Ascending aorta (tissue), 2 donors: ENCODE results near the gene LEFTY1. TPM values are rescaled to one million over a fixed set of nuclear protein-coding genes. Genes with fewer than 3 reads are reported as not detected.
A peak's percentile ranks its signal among the peaks of the same experiment; 100 is the strongest.

ENCODE experiments used
- DNase-seq, 2 donors: peaks; one replicate each; pipeline ENCODE4 v3.0.0-alpha.2; 2019; ENCODE audit warnings: low spot score in 2 of 2
- H3K27ac ChIP-seq, 2 donors: fragments of 200-600 bp; sonication (generic); one replicate each; pipeline ENCODE4 v1.5.1; 2016 to 2017; ENCODE audit warnings: mild to moderate bottlenecking in 1 of 2
- H3K27me3 ChIP-seq: fragments of 200-600 bp; sonication (generic); one replicate; pipeline ENCODE4 v1.5.1; 2017
- H3K36me3 ChIP-seq, 2 donors: fragments of 200-600 bp; sonication (generic); one replicate each; pipeline ENCODE4 v1.5.1; 2016
- H3K4me1 ChIP-seq, 2 donors: fragments of 200-600 bp; sonication (generic); one replicate each; pipeline ENCODE4 v1.5.1; 2016 to 2017; ENCODE audit warnings: mild to moderate bottlenecking in 1 of 2
- H3K4me3 ChIP-seq, 2 donors: fragments of 200-600 bp; sonication (generic); one replicate each; pipeline ENCODE4 v1.5.1; 2016 to 2017; ENCODE audit warnings: mild to moderate bottlenecking in 1 of 2
- H3K9me3 ChIP-seq, 2 donors: fragments of 200-600 bp; sonication (generic); one replicate each; pipeline ENCODE4 v1.5.1; 2016
- intact Hi-C: fragments of 100-400 bp; cut with DNase I; formaldehyde crosslinking; loops from one replicate; pipeline ENCODE4 v1.15.1; 2023
- total RNA-seq: library from RNA; depleted of rRNA; stranded (reverse); fragments of >200 nt; gene quantifications from one replicate; pipeline ENCODE4 v1.1.0, GENCODE V29; 2016
- TF ChIP-seq, protein P1 (sequence below), 3 experiments: fragments of 200-600 bp in 2 of 3; fragments of 450-650 bp in 1 of 3; sonication (generic) in 2 of 3; IDR thresholded peaks; one replicate each; pipeline ENCODE4 v1.5.1; 2016 to 2019; ENCODE audit warnings: antibody characterized with exemption in 3 of 3, mild to moderate bottlenecking in 1 of 3, moderate library complexity in 1 of 3

The LEFTY1 gene
- total RNA-seq, 1 donor from 2014 or later: not detected

DNA sequence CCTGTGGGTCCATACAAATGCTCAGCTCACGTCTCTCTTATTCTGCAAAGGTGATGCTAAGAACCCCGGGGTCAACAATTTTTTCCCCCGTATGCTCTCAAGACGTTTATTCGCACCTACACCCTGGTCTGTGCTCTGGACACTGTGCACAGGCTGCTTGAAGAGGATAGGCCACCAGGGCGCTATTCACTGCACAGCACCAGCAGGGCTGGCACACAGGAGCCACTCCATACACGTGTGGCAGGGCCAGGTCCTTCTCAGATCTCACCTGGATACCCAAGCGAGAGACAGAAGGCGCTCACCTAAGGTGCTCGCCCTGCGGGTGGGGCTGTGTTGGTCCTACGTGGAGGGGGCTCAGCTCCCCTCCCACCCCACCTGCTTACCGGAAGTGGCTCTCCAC, 23.4 kb downstream of the LEFTY1 start:
- Histone ChIP-seq H3K9me3 (no peaks in the 10 kb centered on the region), H3K4me3 (no peak overlapping the region), H3K4me1 (peaks cover 0 to 3% of the 10 kb centered on the region in 2 donors), H3K27me3 (no peaks in the 10 kb centered on the region), H3K36me3 (peaks cover 55 to 84% of the 10 kb centered on the region in 2 donors), H3K27ac (peak overlapping the region in 1 of 2 donors; percentile 39)
- no peak for DNase-seq
- intact Hi-C loops: loop anchor here (2.0 kb wide), 1 partner anchor 15 kb away; no protein-coding TSS in a partner anchor
- TF ChIP-seq, protein P1, sequence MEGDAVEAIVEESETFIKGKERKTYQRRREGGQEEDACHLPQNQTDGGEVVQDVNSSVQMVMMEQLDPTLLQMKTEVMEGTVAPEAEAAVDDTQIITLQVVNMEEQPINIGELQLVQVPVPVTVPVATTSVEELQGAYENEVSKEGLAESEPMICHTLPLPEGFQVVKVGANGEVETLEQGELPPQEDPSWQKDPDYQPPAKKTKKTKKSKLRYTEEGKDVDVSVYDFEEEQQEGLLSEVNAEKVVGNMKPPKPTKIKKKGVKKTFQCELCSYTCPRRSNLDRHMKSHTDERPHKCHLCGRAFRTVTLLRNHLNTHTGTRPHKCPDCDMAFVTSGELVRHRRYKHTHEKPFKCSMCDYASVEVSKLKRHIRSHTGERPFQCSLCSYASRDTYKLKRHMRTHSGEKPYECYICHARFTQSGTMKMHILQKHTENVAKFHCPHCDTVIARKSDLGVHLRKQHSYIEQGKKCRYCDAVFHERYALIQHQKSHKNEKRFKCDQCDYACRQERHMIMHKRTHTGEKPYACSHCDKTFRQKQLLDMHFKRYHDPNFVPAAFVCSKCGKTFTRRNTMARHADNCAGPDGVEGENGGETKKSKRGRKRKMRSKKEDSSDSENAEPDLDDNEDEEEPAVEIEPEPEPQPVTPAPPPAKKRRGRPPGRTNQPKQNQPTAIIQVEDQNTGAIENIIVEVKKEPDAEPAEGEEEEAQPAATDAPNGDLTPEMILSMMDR (IDR thresholded peaks at IDR 0.05): no peak

DNA sequence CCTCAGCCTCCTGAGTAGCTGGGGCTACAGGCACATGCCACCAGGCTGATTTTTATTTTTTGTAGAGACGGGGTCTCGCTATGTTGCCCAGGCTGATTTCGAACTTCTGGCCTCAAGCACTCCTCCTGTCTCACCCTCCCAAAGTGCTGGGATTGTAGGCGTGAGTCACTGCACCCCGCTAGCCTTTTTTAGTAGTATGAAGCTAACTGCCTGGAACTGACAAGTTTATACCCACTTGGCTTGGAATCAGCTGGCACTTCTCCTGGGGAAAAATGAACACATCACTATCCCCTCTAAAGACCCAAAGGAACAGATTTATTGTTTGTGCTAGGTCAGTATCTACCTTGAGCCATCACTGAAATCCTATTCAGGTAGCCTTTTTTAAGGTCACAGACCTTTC, 25.8 kb downstream of the LEFTY1 start:
- Histone ChIP-seq H3K27ac (peak overlapping the region; percentile 55 to 66), H3K27me3 (no peaks in the 10 kb centered on the region), H3K4me3 (no peak overlapping the region), H3K9me3 (no peaks in the 10 kb centered on the region), H3K4me1 (peaks cover 0 to 3% of the 10 kb centered on the region in 2 donors), H3K36me3 (peaks cover 53 to 81% of the 10 kb centered on the region in 2 donors)
- DNase-seq: no peak
- intact Hi-C loops: no loop called here
- TF ChIP-seq, protein P1 (IDR thresholded peaks at IDR 0.05): no peak

DNA sequence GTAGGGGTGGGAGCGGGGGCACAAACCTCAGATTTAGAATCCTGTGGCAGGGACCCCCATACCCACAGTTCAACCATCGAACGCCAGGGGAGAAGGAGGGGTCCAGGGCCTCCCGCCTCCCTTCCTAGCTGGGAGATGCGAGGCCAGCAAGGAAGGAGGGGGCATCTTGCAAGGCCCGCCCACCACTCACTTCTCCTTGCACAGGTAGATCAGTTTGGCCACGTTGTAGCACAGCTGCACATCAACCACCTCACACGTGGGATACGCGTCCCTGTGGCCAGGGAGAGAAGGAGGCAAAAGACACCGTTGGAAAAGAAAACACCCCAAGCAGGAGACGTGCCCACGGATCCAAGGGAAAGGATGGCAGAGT, 26.4 kb downstream of the LEFTY1 start:
- no peak for DNase-seq
- H3K9me3 ChIP-seq: no peaks in the 10 kb centered on the region
- intact Hi-C loops: no loop called here
- TF ChIP-seq, protein P1 (IDR thresholded peaks at IDR 0.05): no peak
- H3K27me3 ChIP-seq: no peaks in the 10 kb centered on the region
- peaks cover 50 to 79% of the 10 kb centered on the region in 2 donors for H3K36me3 ChIP-seq
- no peak overlapping the region for H3K4me3 ChIP-seq
- peak overlapping the region; percentile 55 to 66 for H3K27ac ChIP-seq
- peaks cover 0 to 3% of the 10 kb centered on the region in 2 donors for H3K4me1 ChIP-seq

DNA sequence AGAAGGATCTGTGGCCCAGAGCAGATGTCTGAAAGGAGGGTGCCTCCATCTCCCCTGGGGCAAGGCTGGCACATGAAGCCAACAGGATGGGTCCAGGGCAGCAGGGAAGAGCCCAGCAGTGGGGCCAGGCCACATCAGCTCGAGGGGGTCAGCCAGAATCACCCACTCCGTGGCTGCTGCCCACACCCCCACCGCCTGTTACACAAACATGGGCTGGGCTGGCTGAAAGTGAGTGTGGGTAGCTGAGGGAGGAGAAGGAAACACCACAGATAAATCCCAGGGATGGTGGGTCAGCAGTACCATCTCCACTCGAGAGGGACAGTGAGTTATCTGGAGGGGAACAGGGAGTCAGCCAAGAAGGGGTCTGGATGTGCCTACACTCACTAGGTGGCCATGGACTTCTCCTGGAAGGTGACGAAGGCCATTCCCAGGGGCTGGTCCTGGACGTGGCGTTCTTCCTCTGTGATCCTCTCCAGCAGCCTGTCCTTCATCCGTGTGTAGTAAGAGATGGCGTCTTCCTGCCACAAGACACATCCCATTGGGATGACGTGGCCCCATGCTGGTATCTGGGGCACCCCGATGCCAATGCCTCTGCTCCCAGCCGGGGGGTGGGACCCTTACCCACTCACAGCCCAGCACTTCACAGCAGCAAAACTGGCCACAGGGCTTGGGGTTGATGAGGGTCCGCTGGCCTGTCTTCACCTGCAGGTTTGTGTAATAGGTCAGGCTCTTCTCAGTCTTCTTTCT, 26.9 kb downstream of the LEFTY1 start:
- H3K27me3 ChIP-seq: no peaks in the 10 kb centered on the region
- intact Hi-C loops: no loop called here
- H3K4me3 ChIP-seq: no peak overlapping the region
- no peak for DNase-seq
- H3K27ac ChIP-seq: peak overlapping the region; percentile 11 to 66
- peaks cover 0 to 3% of the 10 kb centered on the region in 2 donors for H3K4me1 ChIP-seq
- H3K36me3 ChIP-seq: peaks cover 50 to 79% of the 10 kb centered on the region in 2 donors
- H3K9me3 ChIP-seq: no peaks in the 10 kb centered on the region
- TF ChIP-seq, protein P1 (IDR thresholded peaks at IDR 0.05): no peak

DNA sequence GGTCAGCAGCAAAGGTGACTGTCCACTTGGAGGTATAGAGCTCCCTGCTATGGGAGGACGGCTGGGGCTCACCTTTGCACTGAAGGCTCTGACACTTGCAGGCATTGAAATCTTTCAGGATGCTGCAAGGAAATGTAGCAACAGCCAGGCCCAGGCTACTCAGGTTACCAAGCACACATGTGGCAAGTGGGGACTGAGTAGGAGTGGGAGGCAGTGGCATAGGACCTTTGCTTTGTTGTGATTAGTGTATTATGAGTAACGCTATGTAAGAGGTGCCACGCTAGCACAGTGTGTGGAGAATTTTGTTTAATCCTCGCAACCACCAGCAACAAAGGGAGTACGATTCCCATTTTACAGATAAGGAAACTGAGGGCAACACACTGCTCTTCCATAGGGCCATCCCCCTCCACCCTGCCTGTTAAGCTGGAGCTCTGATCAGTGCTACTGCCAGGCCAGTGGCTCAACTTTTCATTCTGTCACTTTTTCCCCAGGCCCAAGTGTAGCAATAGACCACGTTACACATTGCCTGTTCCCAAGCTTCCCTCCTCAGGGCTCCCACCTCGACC, 28.0 kb downstream of the LEFTY1 start:
- intact Hi-C loops: no loop called here

More for the DNA sequence above, 28.0 kb downstream of the LEFTY1 start:
- TF ChIP-seq, protein P1 (IDR thresholded peaks at IDR 0.05): no peak
- Histone ChIP-seq H3K27ac (no peak overlapping the region), H3K4me1 (peaks cover 0 to 3% of the 10 kb centered on the region in 2 donors), H3K36me3 (peaks cover 58 to 80% of the 10 kb centered on the region in 2 donors), H3K4me3 (no peak overlapping the region), H3K9me3 (no peaks in the 10 kb centered on the region), H3K27me3 (no peaks in the 10 kb centered on the region)
- no peak for DNase-seq
